ENCODE results near the gene ANLN.
"Not testable (repeated sequence)": the region's sequence is repeated elsewhere in the genome, so short reads cannot be mapped to it uniquely, and the experiment has no call there.

The ANLN gene

DNA sequence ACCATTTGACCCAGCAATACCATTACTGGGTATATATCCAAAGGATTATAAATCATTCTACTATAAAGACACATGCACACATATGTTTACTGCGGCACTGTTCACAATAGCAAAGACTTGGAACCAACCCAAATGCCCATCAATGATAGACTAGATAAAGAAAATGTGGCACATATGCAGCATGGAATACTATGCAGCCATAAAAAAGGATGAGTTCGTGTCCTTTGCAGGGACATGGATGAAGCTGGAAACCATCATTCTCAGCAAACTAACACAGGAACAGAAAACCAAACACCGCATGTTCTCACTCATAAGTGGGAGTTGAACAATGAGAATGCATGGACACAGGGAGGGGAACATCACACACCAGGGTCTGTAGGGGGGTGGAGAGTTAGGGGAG lies 6.4 kb upstream of the ANLN start:
- not testable (repeated sequence) for H3K4me3 ChIP-seq (ENCODE audit: low read length); H3K27me3 ChIP-seq (ENCODE audit: control insufficient read depth, insufficient read depth, low read length); H3K4me1 ChIP-seq (ENCODE audit: control insufficient read depth, insufficient read depth, low read length); H3K9ac ChIP-seq (ENCODE audit: low read length); H3K36me3 ChIP-seq (ENCODE audit: control insufficient read depth, insufficient read depth, low read length); H3K27ac ChIP-seq (ENCODE audit: low read depth, low read length)

DNA sequence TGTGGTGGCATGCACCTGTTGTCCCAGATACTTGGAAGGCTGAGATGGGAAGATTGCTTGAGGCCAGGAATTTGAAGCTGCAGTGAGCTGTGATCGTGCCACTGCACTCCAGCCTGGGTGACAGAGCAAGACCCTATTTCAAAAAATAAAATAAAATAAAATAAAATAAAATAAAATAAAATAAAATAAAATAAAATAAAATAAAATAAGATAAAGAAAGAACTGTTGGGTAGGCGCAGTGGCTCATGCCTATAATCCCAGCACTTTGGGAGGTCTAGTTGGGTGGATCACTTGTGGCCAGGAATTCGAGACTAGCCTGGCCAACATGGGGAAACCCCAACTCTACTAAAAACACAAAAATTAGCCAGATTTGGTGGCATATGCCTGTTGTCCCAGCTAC lies 4.0 kb upstream of the ANLN start:
- H3K9ac ChIP-seq (ENCODE audit: low read length); H3K36me3 ChIP-seq (ENCODE audit: control insufficient read depth, insufficient read depth, low read length); H3K4me1 ChIP-seq (ENCODE audit: control insufficient read depth, insufficient read depth, low read length); H3K27me3 ChIP-seq (ENCODE audit: control insufficient read depth, insufficient read depth, low read length); H3K27ac ChIP-seq (ENCODE audit: low read depth, low read length); H3K4me3 ChIP-seq (ENCODE audit: low read length): not testable (repeated sequence)

DNA sequence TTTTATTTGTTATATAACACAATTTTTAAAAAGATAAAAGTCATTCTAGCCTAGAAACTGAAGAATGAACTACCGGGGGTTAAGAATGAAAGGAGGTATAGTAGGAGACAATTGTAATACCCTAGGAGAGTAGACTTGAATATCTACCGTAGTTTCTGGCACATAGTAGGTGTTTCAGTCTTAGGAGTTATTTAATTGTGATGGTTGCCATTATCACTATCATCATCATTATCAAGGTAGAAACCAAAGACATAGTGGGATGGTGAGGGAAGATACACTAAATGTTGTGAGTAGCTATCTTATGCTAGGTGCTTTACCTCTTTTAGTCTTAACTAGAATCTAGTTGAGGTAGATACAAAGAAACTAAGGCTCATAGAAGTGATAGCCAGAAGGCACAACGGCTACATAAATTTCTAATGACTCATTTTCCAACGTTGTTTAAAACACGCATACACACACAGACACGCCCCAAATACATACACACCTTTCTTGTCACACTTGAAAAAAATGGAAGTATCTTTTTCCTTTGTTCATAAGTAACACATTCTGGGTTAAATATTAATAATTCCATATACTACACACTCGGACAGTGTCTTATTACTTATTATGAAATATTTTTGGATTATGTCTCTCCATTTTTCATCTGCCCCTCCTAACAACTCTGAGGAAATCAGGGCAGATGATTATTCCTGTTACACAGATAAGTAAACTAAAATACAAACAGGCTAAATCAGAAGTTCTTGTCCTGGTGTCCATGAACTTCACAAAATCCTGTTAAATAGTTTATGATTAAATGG lies 2.0 kb upstream of the ANLN start:
- Histone ChIP-seq H3K4me3 (ENCODE audit: low read length) (no peak overlapping the region), H3K36me3 (ENCODE audit: control insufficient read depth, insufficient read depth, low read length) (no peaks in the 10 kb centered on the region), H3K4me1 (ENCODE audit: control insufficient read depth, insufficient read depth, low read length) (peaks cover 5% of the 10 kb centered on the region), H3K27me3 (ENCODE audit: control insufficient read depth, insufficient read depth, low read length) (no peaks in the 10 kb centered on the region), H3K9ac (ENCODE audit: low read length) (no peak overlapping the region), H3K27ac (ENCODE audit: low read depth, low read length) (no peak overlapping the region)

DNA sequence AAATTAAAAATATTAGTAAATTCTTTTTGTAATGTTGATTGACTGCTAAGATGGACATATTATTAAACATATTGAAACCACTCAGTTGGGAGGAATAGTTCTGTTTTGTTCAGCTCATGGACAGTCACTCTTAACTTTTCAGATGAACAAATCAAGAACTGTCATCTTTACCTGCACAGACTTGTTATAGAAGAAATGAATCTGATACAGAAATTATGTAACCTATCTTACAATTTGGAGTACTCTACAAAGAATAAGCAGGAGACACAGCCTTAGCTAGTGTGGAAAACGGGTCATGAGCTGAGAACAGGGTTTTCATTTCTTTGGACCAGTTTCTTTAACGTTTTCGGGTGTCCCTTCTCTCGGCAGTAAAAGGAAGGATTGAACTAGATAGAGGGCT lies 1.2 kb upstream of the ANLN start:
- Histone ChIP-seq H3K27ac (ENCODE audit: low read depth, low read length) (peak overlapping the region; percentile 30), H3K27me3 (ENCODE audit: control insufficient read depth, insufficient read depth, low read length) (no peaks in the 10 kb centered on the region), H3K4me3 (ENCODE audit: low read length) (no peak overlapping the region), H3K9ac (ENCODE audit: low read length) (no peak overlapping the region), H3K36me3 (ENCODE audit: control insufficient read depth, insufficient read depth, low read length) (no peaks in the 10 kb centered on the region), H3K4me1 (ENCODE audit: control insufficient read depth, insufficient read depth, low read length) (peaks cover 5% of the 10 kb centered on the region)

DNA sequence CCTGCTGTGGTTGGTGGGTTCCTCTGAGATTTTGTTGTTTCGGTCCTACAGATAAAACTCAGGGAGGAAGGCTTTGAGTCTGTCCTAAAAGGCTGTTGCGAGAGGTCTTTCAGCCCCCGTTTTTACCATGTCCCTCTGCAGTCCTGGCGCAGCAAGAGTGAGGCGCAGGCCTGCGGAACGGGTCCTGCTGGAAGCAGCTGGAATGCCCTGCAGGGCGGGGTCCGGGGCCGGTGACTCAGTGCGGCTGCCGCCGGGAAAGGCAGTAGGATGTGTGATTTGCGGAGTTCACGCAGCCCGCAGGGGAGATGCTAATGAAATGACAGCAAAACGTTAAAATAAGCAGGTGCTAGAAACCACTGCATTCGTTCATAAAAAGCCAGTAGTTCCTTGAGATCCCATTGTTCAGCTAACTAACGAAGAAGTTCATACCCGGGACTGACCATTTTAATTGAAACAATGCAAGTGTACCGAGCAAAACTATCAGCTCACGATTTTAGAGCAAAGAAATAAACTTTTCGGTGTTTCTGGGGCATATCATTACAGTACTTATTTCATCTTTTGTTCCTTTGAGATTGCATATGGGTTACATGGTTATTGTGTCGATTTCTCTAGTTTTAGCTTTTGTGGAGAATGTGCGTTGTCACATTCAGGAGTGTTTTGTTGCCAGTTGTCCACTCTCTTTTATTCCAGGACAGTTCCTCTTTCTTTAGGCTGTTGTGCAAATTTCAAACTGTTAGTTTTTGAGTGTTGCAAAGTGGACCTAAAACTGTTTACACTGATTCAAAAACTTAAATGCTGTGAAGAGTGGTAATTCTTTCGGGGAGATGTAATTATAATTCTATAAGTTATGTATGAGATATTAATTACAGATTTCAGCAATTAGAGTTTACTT lies 783 bp downstream of the ANLN start:
- no peaks in the 10 kb centered on the region for H3K27me3 ChIP-seq (ENCODE audit: control insufficient read depth, insufficient read depth, low read length)
- peak overlapping the region; percentile 84 for H3K4me3 ChIP-seq (ENCODE audit: low read length)
- H3K9ac ChIP-seq (ENCODE audit: low read length) = no peak overlapping the region
- H3K36me3 ChIP-seq (ENCODE audit: control insufficient read depth, insufficient read depth, low read length) = no peaks in the 10 kb centered on the region
- no peak overlapping the region for H3K27ac ChIP-seq (ENCODE audit: low read depth, low read length)
- H3K4me1 ChIP-seq (ENCODE audit: control insufficient read depth, insufficient read depth, low read length) = peaks cover 5% of the 10 kb centered on the region

DNA sequence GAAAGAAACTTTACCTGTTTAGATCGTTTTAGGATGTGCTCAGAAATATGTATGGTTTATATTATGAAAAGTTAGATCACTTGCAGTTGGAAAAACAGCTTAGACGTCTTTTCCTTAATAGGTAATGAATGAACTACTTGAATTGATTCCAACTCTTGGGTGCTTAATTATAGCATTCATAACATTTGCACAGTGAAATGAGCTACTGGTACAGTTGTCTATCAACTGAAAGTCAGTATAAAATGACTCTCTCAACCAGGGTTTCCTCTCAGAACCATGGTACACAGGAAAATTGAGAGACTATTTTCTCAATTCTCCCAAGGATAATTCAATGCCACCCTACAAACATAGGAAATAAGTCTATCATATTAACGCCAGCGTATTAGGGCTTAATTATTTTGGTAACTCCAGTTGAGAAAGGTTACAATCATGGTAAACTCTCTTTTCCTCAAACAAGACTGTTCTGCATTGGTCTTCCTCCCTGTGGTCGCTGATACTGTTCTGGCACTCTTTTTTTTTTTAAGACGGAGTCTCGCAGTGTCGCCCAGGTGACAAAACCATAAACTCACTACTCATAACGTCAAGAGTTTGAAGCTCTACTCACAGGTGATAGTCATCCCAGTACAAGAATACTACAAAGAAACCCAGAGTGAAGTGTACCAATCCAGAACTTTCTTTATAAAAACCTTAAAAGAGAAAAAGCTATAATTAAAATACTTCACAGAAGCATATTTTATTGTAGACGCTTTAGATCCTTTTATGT lies 2.0 kb downstream of the ANLN start:
- H3K4me3 ChIP-seq (ENCODE audit: low read length) = no peak overlapping the region
- H3K27ac ChIP-seq (ENCODE audit: low read depth, low read length) = no peak overlapping the region
- H3K36me3 ChIP-seq (ENCODE audit: control insufficient read depth, insufficient read depth, low read length) = no peaks in the 10 kb centered on the region
- H3K9ac ChIP-seq (ENCODE audit: low read length) = no peak overlapping the region
- peaks cover 5% of the 10 kb centered on the region for H3K4me1 ChIP-seq (ENCODE audit: control insufficient read depth, insufficient read depth, low read length)
- H3K27me3 ChIP-seq (ENCODE audit: control insufficient read depth, insufficient read depth, low read length) = no peaks in the 10 kb centered on the region

DNA sequence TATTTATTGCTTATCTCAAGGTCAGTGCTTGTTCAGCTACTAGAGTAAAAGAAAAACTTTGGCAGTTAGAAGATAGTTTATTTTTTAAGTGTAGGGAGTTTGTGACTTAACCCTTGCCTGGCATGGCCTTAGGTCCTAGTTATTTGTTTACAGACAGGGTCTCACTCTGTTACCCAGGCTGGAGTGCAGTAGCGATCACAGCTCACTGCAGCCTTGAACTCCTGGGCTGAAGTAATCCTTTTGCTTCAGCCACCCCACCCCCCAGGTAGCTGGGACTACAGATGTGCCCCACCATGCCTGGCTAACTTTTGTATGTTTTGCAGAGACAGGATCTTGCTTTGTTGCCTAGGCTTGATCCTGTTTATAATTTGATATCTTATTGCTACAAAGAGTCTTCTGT lies 4.2 kb downstream of the ANLN start:
- no peak overlapping the region for H3K9ac ChIP-seq (ENCODE audit: low read length)
- no peaks in the 10 kb centered on the region for H3K36me3 ChIP-seq (ENCODE audit: control insufficient read depth, insufficient read depth, low read length)
- peaks cover 5% of the 10 kb centered on the region for H3K4me1 ChIP-seq (ENCODE audit: control insufficient read depth, insufficient read depth, low read length)
- H3K27me3 ChIP-seq (ENCODE audit: control insufficient read depth, insufficient read depth, low read length) = no peaks in the 10 kb centered on the region
- H3K4me3 ChIP-seq (ENCODE audit: low read length) = no peak overlapping the region
- no peak overlapping the region for H3K27ac ChIP-seq (ENCODE audit: low read depth, low read length)

DNA sequence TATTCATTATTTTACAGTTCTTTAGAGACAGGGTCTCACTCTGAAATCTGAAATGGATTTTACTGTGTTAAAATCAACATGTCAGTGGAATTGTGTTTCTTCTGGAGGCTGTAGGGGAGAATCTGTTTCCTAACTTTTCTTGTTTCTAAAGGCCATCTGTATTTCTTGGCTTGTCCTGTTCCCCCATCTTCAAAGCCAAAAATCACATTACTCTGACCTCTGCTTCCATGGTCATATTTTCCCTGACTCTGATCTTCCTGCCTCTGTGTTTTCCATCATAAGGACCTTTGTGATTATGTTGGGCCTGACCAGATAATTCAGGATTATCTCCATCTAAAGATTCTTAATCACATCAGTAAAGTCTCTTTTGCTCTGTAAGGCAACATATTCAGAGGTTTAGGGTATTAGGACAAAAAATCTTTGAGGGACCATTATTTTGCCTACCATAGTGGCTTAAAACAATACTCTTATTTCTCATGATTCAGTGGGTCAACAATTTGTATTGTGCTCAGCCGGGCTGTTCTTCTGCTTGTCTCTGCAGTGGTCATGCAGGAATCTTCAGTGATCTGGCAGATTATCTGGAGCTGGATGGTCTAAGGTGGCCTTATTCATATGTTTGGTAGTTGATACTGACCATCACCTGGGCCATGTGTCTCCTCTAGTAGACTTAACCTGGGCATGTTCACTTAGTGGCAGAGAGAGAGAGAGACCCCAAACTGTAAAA lies 5.7 kb downstream of the ANLN start:
- no peaks in the 10 kb centered on the region for H3K27me3 ChIP-seq (ENCODE audit: control insufficient read depth, insufficient read depth, low read length)
- peaks cover 3% of the 10 kb centered on the region for H3K4me1 ChIP-seq (ENCODE audit: control insufficient read depth, insufficient read depth, low read length)
- no peak overlapping the region for H3K4me3 ChIP-seq (ENCODE audit: low read length)
- no peak overlapping the region for H3K9ac ChIP-seq (ENCODE audit: low read length)
- no peak overlapping the region for H3K27ac ChIP-seq (ENCODE audit: low read depth, low read length)
- no peaks in the 10 kb centered on the region for H3K36me3 ChIP-seq (ENCODE audit: control insufficient read depth, insufficient read depth, low read length)

DNA sequence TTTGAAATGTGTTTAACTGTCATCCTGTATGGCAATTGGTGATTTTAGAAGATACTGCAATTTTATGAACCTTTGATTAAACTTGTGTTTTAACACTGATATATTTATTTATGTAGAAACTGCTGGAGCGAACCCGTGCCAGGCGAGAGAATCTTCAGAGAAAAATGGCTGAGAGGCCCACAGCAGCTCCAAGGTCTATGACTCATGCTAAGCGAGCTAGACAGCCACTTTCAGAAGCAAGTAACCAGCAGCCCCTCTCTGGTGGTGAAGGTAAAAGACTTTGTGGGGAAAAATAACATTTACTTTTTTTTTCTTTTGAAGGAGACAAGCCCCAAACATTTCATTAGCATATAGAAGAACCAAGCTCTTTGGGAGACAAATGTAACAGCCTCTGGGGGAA lies 6.5 kb downstream of the ANLN start:
- H3K9ac ChIP-seq (ENCODE audit: low read length) = no peak overlapping the region
- no peaks in the 10 kb centered on the region for H3K4me1 ChIP-seq (ENCODE audit: control insufficient read depth, insufficient read depth, low read length)
- H3K36me3 ChIP-seq (ENCODE audit: control insufficient read depth, insufficient read depth, low read length) = no peaks in the 10 kb centered on the region
- H3K27me3 ChIP-seq (ENCODE audit: control insufficient read depth, insufficient read depth, low read length) = no peaks in the 10 kb centered on the region
- H3K27ac ChIP-seq (ENCODE audit: low read depth, low read length) = no peak overlapping the region
- no peak overlapping the region for H3K4me3 ChIP-seq (ENCODE audit: low read length)

DNA sequence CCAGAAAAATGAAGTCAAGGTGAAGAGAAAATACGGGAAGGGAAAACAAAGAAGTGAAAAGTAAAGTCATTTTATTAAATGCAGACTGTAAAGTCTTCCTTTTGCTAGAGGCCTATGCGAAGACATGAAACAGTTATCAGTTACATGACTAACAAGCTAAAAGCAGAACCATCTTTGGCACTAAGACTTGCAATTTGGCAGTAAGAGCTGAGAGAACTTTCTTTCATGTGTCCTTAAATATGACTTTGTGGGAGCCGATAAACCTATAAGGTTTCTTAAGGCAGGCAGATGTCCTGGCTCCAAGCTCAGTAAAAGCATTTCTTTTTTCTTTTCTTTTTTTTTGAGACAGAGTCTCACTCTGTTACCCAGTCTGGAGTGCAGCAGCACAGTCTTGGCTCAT lies 10.4 kb downstream of the ANLN start:
- Histone ChIP-seq H3K27me3 (ENCODE audit: control insufficient read depth, insufficient read depth, low read length) (no peaks in the 10 kb centered on the region), H3K4me1 (ENCODE audit: control insufficient read depth, insufficient read depth, low read length) (no peaks in the 10 kb centered on the region), H3K27ac (ENCODE audit: low read depth, low read length) (no peak overlapping the region), H3K9ac (ENCODE audit: low read length) (no peak overlapping the region), H3K36me3 (ENCODE audit: control insufficient read depth, insufficient read depth, low read length) (no peaks in the 10 kb centered on the region), H3K4me3 (ENCODE audit: low read length) (no peak overlapping the region)

DNA sequence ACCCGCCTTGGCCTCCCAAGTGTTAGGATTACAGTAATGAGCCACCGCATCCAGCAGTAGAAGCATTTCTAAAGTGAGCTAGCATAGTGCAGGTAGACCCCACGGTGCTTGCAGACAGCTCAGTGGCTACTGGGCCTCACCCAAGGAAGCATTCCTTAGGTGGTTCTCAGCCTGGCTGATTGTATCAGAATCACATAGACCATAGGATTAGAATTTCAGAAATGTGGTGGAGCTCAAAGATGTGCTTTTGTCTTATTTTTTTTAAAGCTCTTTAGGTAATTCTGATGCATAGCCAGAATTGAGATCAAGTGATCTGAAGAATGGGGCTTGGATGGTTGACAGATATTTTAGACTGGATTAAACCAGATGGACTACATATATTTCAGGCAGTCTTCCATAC lies 10.9 kb downstream of the ANLN start:
- Histone ChIP-seq H3K4me1 (ENCODE audit: control insufficient read depth, insufficient read depth, low read length) (no peaks in the 10 kb centered on the region), H3K27ac (ENCODE audit: low read depth, low read length) (no peak overlapping the region), H3K27me3 (ENCODE audit: control insufficient read depth, insufficient read depth, low read length) (no peaks in the 10 kb centered on the region), H3K9ac (ENCODE audit: low read length) (no peak overlapping the region), H3K36me3 (ENCODE audit: control insufficient read depth, insufficient read depth, low read length) (no peaks in the 10 kb centered on the region), H3K4me3 (ENCODE audit: low read length) (no peak overlapping the region)

DNA sequence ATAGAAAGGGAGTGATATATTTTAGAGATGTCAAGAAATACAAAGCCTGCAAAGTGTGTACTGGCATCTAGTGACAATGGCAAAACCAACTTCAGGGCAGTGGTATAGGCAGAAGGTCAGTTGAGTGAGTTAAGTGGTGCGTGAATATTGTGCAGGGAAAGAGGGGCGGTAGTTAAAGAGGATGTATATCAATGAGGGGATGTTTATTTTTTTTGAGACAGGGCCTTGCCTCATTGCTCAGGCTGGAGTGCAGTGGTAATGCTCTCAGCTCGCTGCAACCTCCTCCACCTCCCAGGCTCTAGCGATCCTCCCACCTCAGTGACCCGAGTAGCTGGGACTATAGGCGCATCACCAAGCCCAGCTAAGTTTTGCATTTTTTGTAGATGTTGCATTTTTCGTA lies 13.8 kb downstream of the ANLN start:
- no peak overlapping the region for H3K27ac ChIP-seq (ENCODE audit: low read depth, low read length)
- no peaks in the 10 kb centered on the region for H3K27me3 ChIP-seq (ENCODE audit: control insufficient read depth, insufficient read depth, low read length)
- H3K36me3 ChIP-seq (ENCODE audit: control insufficient read depth, insufficient read depth, low read length) = no peaks in the 10 kb centered on the region
- H3K4me3 ChIP-seq (ENCODE audit: low read length) = no peak overlapping the region
- H3K9ac ChIP-seq (ENCODE audit: low read length) = no peak overlapping the region
- no peaks in the 10 kb centered on the region for H3K4me1 ChIP-seq (ENCODE audit: control insufficient read depth, insufficient read depth, low read length)
